ENCODE data around the gene ARID4A.
"Not testable (repeated sequence)": the region's sequence is repeated elsewhere in the genome, so short reads cannot be mapped to it uniquely, and the experiment has no call there.

The ARID4A gene

DNA sequence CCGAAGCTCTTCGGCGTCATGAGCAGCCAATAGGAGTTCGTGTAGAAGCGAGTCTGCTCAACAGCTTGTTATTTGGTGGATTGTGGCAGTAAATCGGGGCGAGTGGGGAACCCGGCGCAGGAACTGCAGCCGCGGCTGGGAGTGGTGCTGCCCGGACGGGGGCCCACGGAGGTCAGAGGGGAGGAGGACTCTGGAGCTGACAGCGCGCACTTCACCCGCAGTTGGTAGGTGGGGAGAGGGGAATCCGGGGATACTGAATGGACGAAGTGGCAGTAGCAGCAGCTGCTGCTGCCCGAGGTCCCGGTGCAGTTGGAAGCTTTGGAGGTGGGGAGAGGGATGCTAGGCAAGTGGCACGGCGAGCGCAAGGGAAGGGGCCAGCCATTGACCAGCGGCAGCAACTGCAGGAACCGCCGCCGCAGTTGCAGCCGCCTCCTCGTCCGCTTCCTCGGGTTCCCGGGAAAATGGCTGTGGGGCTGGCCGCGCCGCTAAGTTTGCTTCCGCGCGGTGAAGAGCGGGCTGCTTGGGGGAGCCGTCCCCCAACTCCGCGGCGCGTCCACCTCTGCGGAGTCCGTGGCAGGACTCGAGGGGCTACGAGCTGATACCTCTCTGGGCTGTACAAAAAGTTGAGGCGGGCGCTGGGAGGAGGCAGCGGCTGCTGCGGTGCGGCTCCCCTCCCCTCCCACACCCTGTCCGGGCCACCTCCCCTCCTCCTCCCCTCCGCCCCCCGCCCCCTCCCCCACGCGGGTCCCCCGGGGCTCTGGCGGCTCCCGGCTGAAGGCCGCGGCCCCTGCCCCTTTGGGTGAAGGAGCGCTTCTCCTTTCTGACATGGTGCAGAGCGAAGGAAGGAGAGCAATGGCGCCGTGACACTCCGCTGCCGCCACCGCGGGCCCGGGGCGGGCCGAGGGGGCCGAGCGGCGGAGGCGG, at the start of gene ARID4A:
Gene ARID4A, plus strand, starts transcription at position 79 of the 924 bp plus-strand sequence. CDS start 1,300 bp downstream, outside the sequence.
- peak; percentile 47 to 68 for DNase-seq (ENCODE audit: low read depth in 2 of 2, low spot score in 1 of 2)

- DNase-seq (ENCODE audit: low read depth in 2 of 2, low spot score in 1 of 2), result no peak
Measured at GRCh38 chr14:58249611-58250010, 48.7 kb upstream of the ARID4A start.

DNA sequence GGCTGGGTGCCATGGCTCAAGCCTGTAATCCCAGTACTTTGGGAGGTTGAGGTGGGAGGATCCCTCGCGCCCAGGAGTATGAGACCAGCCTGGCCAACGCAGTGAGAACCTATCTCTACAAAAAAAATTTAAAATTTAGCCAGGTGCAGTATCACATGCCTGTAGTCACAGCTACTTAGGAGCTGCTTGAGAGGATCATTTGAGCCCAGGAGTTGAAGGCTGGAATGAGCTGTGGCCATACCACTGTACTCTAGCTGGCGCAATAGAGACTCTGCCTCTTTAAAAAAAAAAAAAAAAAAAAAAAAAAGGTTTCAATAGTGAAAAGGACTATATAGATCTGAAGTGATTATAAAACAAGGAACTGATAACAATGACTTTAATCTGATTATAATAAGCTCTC, 40.2 kb upstream of the ARID4A start:
- DNase-seq (ENCODE audit: low read depth in 2 of 2, low spot score in 1 of 2), result no peak

DNA sequence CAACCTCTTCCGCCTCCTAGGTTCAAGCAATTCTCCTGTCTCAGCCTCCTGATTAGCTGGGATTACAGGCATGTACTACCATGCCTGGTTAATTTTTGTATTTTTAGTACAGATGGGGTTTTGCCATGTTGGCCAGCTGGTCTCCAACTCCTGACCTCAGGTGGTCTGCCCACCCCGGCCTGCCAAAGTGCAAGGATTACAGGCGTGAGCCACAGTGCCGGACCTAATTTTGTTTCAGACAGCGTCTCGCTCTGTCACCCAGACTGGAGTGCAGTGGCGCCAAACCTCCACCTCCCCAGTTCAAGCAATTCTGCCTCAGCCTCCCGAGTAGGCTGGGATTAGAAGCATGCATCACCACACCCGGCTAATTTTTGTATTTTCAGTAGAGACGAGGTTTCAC, 36.4 kb upstream of the ARID4A start:
- DNase-seq (ENCODE audit: low read depth in 2 of 2, low spot score in 1 of 2), result not testable (repeated sequence)

GRCh38 chr14:58265401-58265800, 33.0 kb upstream of the ARID4A start:
- no peak for DNase-seq (ENCODE audit: low read depth in 2 of 2, low spot score in 1 of 2)

DNA sequence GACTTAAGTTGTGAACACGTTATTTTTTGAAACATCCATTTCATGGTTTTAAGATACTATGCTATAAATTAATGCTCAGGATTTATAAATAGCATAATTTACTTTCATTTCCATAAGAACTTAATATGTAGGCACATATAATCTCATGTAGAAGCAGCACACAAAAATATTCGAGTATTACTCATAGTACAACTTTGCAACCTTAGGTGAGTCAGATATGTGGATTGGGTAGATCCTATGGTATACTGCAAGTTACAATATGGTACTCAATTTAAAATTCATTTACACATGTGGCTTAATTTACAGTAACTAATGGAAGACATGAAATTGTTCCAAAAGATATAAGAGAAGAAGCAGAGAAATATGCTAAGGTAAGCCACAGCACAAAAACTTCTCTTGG, 27.7 kb upstream of the ARID4A start:
- no peak for DNase-seq (ENCODE audit: low read depth in 2 of 2, low spot score in 1 of 2)

GRCh38 chr14:58272588-58273372, 25.6 kb upstream of the ARID4A start:
- DNase-seq (ENCODE audit: low read depth in 2 of 2, low spot score in 1 of 2), result no peak

GRCh38 chr14:58274881-58275280, 23.5 kb upstream of the ARID4A start:
- DNase-seq (ENCODE audit: low read depth in 2 of 2, low spot score in 1 of 2), result no peak

- no peak for DNase-seq (ENCODE audit: low read depth in 2 of 2, low spot score in 1 of 2)
Measured at GRCh38 chr14:58275527-58276190, 22.7 kb upstream of the ARID4A start.

GRCh38 chr14:58276208-58276607, 22.1 kb upstream of the ARID4A start:
- no peak for DNase-seq (ENCODE audit: low read depth in 2 of 2, low spot score in 1 of 2)

GRCh38 chr14:58278177-58278576, 20.2 kb upstream of the ARID4A start:
- no peak for DNase-seq (ENCODE audit: low read depth in 2 of 2, low spot score in 1 of 2)

DNA sequence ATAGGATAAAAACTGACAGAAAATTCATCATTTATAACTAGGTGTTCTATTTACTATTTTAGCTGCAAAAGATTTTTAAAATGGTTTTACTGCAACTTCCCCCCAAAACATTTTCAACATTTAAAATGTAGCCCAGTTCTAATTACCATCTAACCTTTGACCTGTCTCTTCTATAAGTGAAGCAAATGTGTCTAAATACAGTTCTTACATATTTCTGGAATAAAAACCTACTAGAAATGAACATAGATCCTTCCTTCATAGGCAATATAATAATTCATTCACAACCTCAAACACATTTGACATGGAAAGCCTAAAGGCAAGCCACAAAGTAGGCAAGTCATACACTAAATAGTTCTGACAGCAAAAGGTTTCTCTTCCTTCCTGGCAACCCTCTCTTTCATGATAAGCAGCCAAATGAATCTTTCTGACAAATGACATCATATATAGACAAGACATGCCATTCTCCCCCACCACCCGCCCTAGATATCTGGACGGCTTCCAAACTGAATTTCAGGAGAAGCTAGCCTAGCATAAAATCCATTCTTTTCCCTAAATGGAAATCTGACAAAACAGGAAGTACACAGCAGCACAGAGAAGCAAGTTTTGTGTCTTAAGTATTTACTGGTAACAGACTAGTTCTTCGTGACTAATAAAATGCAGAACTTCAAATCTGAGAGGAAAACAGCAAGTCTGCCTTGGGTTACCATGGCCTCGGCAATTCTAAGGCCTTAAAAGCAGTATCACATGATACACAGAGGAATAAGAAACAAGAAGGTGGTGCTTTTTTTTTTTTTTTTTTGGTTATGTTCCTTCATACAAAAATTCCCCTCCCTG, 17.2 kb upstream of the ARID4A start:
- DNase-seq (ENCODE audit: low read depth in 2 of 2, low spot score in 1 of 2), result no peak

GRCh38 chr14:58281969-58282368, 16.4 kb upstream of the ARID4A start:
- DNase-seq (ENCODE audit: low read depth in 2 of 2, low spot score in 1 of 2), result no peak

DNA sequence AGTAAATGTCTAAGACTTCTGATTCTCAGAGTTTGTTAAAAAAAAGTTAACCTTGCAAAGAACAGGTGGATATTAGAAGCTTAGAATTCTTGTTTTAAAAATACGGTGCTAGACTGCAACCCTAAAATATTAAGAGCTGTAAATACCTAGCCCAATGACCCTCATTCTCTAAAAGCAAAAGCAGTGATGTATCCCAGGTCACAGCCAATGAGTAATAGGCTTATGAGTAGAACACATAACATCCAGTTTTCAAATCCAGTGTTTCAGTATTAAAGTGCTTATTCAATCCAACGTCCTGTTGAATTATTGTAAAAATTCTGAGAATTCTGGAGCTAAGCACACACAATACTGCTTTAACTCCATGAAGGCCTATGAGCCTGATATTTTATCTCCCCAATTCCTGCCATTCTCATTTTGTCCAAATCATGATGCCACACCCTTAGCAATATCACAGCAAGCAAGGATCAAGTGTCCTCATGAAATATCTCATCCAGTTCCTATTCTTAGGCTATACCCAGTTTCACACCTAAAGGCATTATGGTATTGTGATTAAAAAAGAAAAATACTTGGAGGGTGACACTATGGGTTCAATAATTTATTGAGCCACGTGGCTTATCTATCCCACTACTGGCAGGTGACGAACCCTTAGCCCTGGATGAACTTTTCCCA, 15.3 kb upstream of the ARID4A start:
- DNase-seq (ENCODE audit: low read depth in 2 of 2, low spot score in 1 of 2), result no peak

DNA sequence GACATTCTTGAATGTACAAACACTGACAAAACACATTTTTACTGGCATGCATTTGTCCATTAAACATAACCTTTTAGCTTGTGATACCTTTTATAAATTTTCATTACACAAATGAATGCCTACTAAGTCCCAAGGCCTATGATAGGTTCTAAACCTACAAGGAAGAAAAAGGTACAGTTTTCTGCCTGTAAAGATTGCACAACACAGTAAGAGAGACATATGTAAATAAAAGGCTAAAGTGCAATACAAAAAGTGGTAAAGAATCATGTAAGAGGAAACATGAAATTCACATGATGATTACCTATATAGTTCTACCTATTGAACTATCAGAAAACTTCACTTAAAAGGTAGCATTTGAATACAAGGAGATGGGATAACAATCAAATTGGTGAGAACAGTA, 14.6 kb upstream of the ARID4A start:
- DNase-seq (ENCODE audit: low read depth in 2 of 2, low spot score in 1 of 2), result no peak

DNA sequence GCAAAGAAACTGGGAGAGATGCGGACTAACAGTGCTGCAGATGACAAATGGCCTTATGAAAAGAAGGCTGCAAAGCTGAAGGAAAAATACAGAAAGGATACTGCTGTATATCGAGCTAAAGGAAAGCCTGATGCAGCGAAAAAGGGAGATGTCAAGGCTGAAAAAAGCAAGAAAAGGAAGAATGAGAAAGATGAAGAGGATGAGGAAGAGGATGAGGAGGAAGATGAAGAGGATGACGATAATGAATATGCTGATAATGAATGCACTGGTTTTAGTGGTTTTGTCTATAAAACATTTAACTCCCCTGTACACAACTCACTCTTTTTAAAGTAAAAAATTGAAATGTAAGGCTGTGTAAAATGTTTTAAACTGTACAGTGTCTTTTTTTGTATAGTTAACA, 13.2 kb upstream of the ARID4A start:
- DNase-seq (ENCODE audit: low read depth in 2 of 2, low spot score in 1 of 2), result no peak

DNA sequence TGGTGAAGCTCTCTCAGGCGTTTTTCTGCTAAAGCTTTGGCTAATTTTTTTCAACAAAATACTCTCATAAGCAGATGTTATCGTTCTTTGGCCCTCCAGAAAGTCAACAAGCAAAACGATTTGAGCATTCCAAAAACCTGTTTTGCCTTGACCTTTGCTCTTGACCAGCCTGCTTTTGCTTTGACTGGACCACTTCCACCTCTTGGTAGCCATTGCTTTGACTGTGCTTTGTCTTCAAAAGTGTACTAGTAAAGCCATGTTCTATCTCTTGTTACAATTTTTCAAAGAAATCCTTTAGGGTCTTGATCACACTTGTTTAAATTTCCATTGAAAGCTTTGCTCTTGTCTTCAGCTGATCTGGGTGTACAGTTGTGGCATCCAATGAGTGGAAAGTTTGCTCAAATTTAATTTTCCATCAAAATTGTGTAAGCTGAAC, 10.7 kb upstream of the ARID4A start:
- no peak for DNase-seq (ENCODE audit: low read depth in 2 of 2, low spot score in 1 of 2)

DNA sequence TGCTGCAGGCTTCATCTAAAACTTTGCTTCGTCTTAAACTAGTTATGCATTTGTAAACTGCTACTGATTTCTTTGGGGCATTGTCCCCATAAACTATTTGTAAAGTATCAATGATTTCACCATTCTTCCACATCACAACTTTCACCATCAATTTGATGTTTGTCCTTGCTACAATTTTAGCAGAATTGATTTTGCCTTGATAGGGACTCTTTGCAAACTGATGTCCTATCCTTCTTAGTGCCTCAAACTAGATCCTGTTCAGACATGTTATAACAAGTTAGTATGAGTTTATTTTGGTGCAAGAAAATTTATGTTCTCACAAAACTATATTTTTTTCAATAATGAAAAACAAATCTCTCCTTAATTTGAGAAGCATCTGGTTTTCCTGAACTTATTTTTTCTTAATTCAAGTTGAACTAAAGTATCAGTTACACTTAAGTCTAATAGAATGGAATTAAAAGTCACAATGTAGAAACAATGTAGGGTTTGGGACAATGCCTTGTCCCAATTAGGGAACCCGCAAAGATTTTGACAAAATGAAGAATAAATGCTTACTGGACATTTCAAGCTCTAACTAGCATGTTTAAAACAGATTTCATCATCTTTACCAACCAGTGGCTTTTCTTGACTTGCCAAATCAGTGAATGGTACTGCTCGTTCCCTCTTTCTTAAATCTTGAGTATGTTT, 10.1 kb upstream of the ARID4A start:
- DNase-seq (ENCODE audit: low read depth in 2 of 2, low spot score in 1 of 2), result no peak

DNA sequence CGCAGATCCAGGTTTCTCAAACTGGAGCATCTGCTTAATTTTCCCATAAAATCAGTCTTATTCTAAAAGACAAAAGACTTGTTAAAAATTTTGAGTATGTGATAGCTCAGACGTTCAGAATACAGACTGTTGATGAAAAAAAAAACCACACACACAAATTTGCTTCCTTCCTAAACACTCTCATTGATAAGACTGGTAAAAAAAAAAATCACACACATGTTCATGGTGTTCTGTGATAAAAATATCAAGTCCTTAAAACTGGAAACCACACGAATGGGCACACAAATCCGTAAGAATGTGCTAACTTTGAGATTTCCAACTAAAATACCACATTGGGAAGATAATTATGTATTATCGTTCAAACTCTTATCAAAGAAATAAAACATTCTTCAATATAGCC, 6.7 kb upstream of the ARID4A start:
- no peak for DNase-seq (ENCODE audit: low read depth in 2 of 2, low spot score in 1 of 2)

DNA sequence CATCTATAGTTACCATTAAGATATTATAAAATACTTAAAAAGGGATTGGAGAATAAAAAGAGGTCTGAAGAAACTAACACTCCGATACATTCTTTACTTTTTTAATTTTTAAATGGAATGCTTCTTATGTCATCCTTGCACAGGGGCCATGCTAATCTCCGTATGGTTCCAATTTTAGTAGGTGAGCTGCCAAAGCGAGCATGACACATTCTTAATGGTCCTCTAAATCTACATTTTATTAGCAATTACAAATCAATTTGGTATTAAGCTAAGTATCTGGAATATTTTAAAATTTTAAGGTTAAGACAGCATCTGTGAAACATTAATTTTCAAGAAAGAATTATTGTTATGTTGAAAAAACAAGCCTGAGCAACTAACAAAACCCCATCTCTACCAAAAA, 6.2 kb upstream of the ARID4A start:
- no peak for DNase-seq (ENCODE audit: low read depth in 2 of 2, low spot score in 1 of 2)

All from stimulated activated CD8-positive, alpha-beta memory T cell treated with anti-CD3 and anti-CD28 coated beads, Interleukin-4, amount 100 ng/mL, for 4 hours (primary cell).